GM18520 (cell line): Measurements from ENCODE around the gene RBM44.

ENCODE experiments used
- ATAC-seq: cut with Tn5 transposase; IDR thresholded peaks from one replicate; pipeline ENCODE4 v1.9.1; 2021; ENCODE audit not compliant: unreplicated experiment

The RBM44 gene

GRCh38 chr2:237869343-237870102, 70.9 kb downstream of the RBM44 start:
- ATAC-seq, result no peak

GRCh38 chr2:237870126-237870525, 71.5 kb downstream of the RBM44 start:
- ATAC-seq, result no peak

GRCh38 chr2:237870754-237871651, 72.4 kb downstream of the RBM44 start:
- no peak for ATAC-seq

- ATAC-seq, result no peak
Observed at GRCh38 chr2:237872178-237872887, 73.8 kb downstream of the RBM44 start.

- ATAC-seq, result no peak
Observed at GRCh38 chr2:237873421-237873831, 74.8 kb downstream of the RBM44 start.

- no peak for ATAC-seq
Observed at GRCh38 chr2:237873897-237874551, 75.4 kb downstream of the RBM44 start.

- no peak for ATAC-seq
Observed at GRCh38 chr2:237874585-237875161, 76.1 kb downstream of the RBM44 start.

GRCh38 chr2:237875256-237876060, 76.9 kb downstream of the RBM44 start:
- no peak for ATAC-seq

GRCh38 chr2:237876061-237876526, 77.5 kb downstream of the RBM44 start:
- no peak for ATAC-seq

GRCh38 chr2:237876532-237876931, 78.0 kb downstream of the RBM44 start:
- ATAC-seq, result no peak

- ATAC-seq, result no peak
Observed at GRCh38 chr2:237876951-237877491, 78.4 kb downstream of the RBM44 start.

- ATAC-seq, result no peak
Observed at GRCh38 chr2:237877576-237878307, 79.2 kb downstream of the RBM44 start.

GRCh38 chr2:237878321-237879057, 79.9 kb downstream of the RBM44 start:
- no peak for ATAC-seq

GRCh38 chr2:237879058-237879430, 80.5 kb downstream of the RBM44 start:
- ATAC-seq, result no peak

GRCh38 chr2:237879991-237880560, 81.5 kb downstream of the RBM44 start:
- ATAC-seq, result no peak

- ATAC-seq, result no peak
Observed at GRCh38 chr2:237882510-237883481, 84.2 kb downstream of the RBM44 start.
